BLaER1 treated with 17β-estradiol and CSF1 and Interleukin-3, amounts not matched to agents 10 nM and 100 nM (cell line): ENCODE data around the gene SLC30A10.
"Not testable (repeated sequence)": the region's sequence is repeated elsewhere in the genome, so short reads cannot be mapped to it uniquely, and the experiment has no call there.

Experiments
- H3K27ac ChIP-seq, 11 experiments: shearing (Covaris generic); formaldehyde crosslinking; 2 replicates each; pipeline ENCODE4 v1.8.1; 2022
- H3K27me3 ChIP-seq, 11 experiments: shearing (Covaris generic); formaldehyde crosslinking; 2 replicates each; pipeline ENCODE4 v1.8.1; 2022
- H3K36me3 ChIP-seq, 11 experiments: shearing (Covaris generic); formaldehyde crosslinking; 2 replicates each; pipeline ENCODE4 v1.8.1; 2022
- H3K4me1 ChIP-seq, 10 experiments: shearing (Covaris generic); formaldehyde crosslinking; 2 replicates each; pipeline ENCODE4 v1.8.1; 2022
- H3K4me2 ChIP-seq, 11 experiments: shearing (Covaris generic); formaldehyde crosslinking; 2 replicates each; pipeline ENCODE4 v1.8.1; 2022
- H3K4me3 ChIP-seq, 10 experiments: shearing (Covaris generic); formaldehyde crosslinking; 2 replicates each; pipeline ENCODE4 v1.8.1; 2022
- H3K9ac ChIP-seq, 11 experiments: shearing (Covaris generic); formaldehyde crosslinking; 2 replicates each; pipeline ENCODE4 v1.8.1; 2022
- H3K9me3 ChIP-seq, 11 experiments: shearing (Covaris generic); formaldehyde crosslinking; replicated peaks in 1 of 11; 2 replicates each; pipeline ENCODE4 v1.8.1; 2022
- H4K20me1 ChIP-seq, 11 experiments: shearing (Covaris generic); formaldehyde crosslinking; 2 replicates each; pipeline ENCODE4 v1.8.1; 2022
- Cebpa-rat ChIP-seq, 11 experiments: shearing (Covaris generic); IDR thresholded peaks; 2 replicates each; pipeline ENCODE4 v1.8.1; 2022

Gene SLC30A10

GRCh38 chr1:219954736-219955421 is 26.5 kb upstream of the SLC30A10 start:
- no peaks in the 10 kb centered on the region for H4K20me1 ChIP-seq
- H3K27me3 ChIP-seq, result peaks cover 0 to 11% (median 0%) of the 10 kb centered on the region in 11 experiments; a peak in 2 of 22 replicates
- H3K27ac ChIP-seq, result no peak overlapping the region
- no peak for TF ChIP-seq Cebpa-rat (IDR thresholded peaks at IDR 0.05)
- no peaks in the 10 kb centered on the region for H3K9me3 ChIP-seq
- H3K4me3 ChIP-seq, result no peak overlapping the region
- no peak overlapping the region for H3K9ac ChIP-seq
- no peaks in the 10 kb centered on the region for H3K4me1 ChIP-seq
- H3K36me3 ChIP-seq, result no peaks in the 10 kb centered on the region
- H3K4me2 ChIP-seq, result no peak overlapping the region

DNA sequence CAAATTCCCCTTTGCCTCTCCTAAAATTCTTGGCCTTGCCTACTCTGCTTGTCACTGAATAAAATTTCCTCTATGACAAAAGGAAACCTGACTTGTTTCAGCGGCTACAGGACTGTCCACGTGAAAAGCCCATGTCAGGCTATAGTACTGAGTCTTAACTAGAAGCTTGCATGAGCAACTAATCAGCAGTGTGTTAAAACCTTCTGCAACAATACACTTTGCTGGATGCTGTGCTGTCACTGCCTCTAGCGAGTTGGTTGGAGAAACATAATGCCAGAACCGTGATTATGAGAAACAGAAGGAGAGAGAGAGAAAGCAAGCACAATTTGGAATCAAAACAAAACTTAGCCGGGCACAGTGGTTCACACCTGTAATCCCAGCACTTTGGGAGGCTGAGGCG is 25.7 kb upstream of the SLC30A10 start:
- Histone ChIP-seq H3K36me3 (no peaks in the 10 kb centered on the region), H3K4me2 (no peak overlapping the region), H3K27me3 (peaks cover 0 to 13% (median 0%) of the 10 kb centered on the region in 11 experiments; a peak in 2 of 22 replicates), H3K4me3 (no peak overlapping the region), H3K27ac (no peak overlapping the region), H3K4me1 (no peaks in the 10 kb centered on the region), H3K9me3 (no peaks in the 10 kb centered on the region), H3K9ac (no peak overlapping the region), H4K20me1 (no peaks in the 10 kb centered on the region)
- no peak for TF ChIP-seq Cebpa-rat (IDR thresholded peaks at IDR 0.05)

DNA sequence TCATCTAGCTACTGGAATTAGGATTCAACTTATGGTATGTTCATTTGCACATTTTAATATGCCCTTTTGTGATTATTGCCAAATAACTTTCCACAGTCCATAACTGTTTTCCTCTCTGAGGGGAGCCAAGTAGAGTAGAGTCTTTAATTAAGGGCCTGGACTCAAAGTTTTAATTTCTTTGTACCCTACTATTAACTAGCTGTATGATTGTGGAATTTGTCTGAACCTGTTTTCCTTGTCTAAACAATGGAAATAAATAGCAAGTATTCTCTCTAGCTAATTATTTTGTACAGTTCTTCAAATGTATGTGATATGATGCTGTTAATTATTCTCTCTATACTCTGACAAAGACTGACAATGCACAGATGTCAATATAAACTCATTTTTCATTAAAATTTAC is 24.0 kb upstream of the SLC30A10 start:
- TF ChIP-seq Cebpa-rat (IDR thresholded peaks at IDR 0.05), result no peak

DNA sequence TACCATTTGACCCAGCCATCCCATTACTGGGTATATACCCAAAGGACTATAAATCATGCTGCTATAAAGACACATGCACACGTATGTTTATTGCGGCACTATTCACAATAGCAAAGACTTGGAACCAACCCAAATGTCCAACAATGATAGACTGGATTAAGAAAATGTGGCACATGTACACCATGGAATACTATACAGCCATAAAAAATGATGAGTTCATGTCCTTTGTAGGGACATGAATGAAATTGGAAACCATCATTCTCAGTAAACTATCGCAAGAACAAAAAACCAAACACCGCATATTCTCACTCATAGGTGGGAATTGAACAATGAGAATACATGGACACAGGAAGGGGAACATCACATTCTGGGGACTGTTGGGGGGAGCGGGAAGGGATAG is 20.9 kb upstream of the SLC30A10 start:
- H3K9me3 ChIP-seq, H4K20me1 ChIP-seq, H3K9ac ChIP-seq, H3K4me3 ChIP-seq, H3K36me3 ChIP-seq, H3K4me2 ChIP-seq, H3K27ac ChIP-seq: not testable (repeated sequence)
- Histone ChIP-seq H3K27me3 (peaks cover 0 to 45% (median 0%) of the 10 kb centered on the region in 11 experiments; a peak in 8 of 22 replicates), H3K4me1 (peaks cover 4 to 12% (median 6%) of the 10 kb centered on the region in 10 experiments; a peak in 12 of 20 replicates)

More for the DNA sequence above, 24.0 kb upstream of the SLC30A10 start:
- H3K4me2 ChIP-seq, result no peak overlapping the region
- no peaks in the 10 kb centered on the region for H4K20me1 ChIP-seq
- H3K4me3 ChIP-seq, result no peak overlapping the region
- peaks cover 0 to 16% (median 0%) of the 10 kb centered on the region in 11 experiments; a peak in 4 of 22 replicates for H3K27me3 ChIP-seq
- no peaks in the 10 kb centered on the region for H3K36me3 ChIP-seq
- no peak overlapping the region for H3K27ac ChIP-seq
- no peaks in the 10 kb centered on the region for H3K4me1 ChIP-seq
- no peak overlapping the region for H3K9ac ChIP-seq
- peaks cover 0 to 4% (median 0%) of the 10 kb centered on the region in 11 experiments; a peak in 3 of 22 replicates for H3K9me3 ChIP-seq

GRCh38 chr1:219948766-219949165 is 20.4 kb upstream of the SLC30A10 start:
- Histone ChIP-seq H3K9me3 (peaks cover 0 to 12% (median 5%) of the 10 kb centered on the region in 11 experiments; a peak in 10 of 22 replicates), H3K27me3 (peaks cover 0 to 49% (median 0%) of the 10 kb centered on the region in 11 experiments; a peak in 8 of 22 replicates), H3K4me1 (peaks cover 4 to 12% (median 6%) of the 10 kb centered on the region in 10 experiments; a peak in 12 of 20 replicates)
- not testable (repeated sequence) for H3K4me3 ChIP-seq, H3K27ac ChIP-seq, H3K9ac ChIP-seq, H4K20me1 ChIP-seq, H3K36me3 ChIP-seq, H3K4me2 ChIP-seq

DNA sequence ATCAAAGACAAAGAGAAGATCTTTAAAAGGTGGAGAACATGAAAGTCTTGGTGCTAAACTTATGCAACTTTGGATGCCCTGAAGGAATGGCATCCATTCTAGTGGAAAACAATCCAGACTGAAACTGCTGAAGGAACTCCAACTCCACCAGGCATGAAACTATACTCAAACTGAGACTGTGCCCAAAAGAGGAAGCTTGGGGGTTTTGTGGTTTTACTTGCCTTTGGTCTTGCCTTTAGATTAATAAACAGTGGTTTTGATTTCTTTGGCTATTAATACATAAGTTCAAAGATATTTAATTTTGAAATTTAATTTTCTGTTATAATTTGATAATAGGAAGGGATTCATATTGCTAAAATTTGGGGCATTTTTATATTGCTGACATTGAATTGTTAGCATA is 17.4 kb upstream of the SLC30A10 start:
- TF ChIP-seq Cebpa-rat (IDR thresholded peaks at IDR 0.05), result no peak
- H3K9me3 ChIP-seq, result peaks cover 0 to 23% (median 12%) of the 10 kb centered on the region in 11 experiments; a peak in 14 of 22 replicates
- peak overlapping the region in 5 of 11 experiments; percentile 14 to 34 (median 20); a peak in 6 of 22 replicates for H3K4me2 ChIP-seq
- 0 out of 22 replicates have a peak, but pooled peaks cover 0 to 6% (median 0%) of the 10 kb centered on the region in 11 experiments for H4K20me1 ChIP-seq
- H3K36me3 ChIP-seq, result no peaks in the 10 kb centered on the region
- peaks cover 0 to 69% (median 0%) of the 10 kb centered on the region in 11 experiments; a peak in 8 of 22 replicates for H3K27me3 ChIP-seq
- no peak overlapping the region for H3K27ac ChIP-seq
- H3K4me1 ChIP-seq, result peaks cover 4 to 12% (median 6%) of the 10 kb centered on the region in 10 experiments; a peak in 12 of 20 replicates
- H3K4me3 ChIP-seq, result no peak overlapping the region
- H3K9ac ChIP-seq, result no peak overlapping the region

GRCh38 chr1:219941179-219942118 is 13.1 kb upstream of the SLC30A10 start:
- Histone ChIP-seq H3K27me3 (peaks cover 0 to 90% (median 0%) of the 10 kb centered on the region in 11 experiments; a peak in 8 of 22 replicates), H3K4me3 (no peak overlapping the region), H3K27ac (no peak overlapping the region), H3K4me2 (no peak overlapping the region), H3K36me3 (no peaks in the 10 kb centered on the region), H3K9me3 (peaks cover 0 to 27% (median 12%) of the 10 kb centered on the region in 11 experiments; a peak in 13 of 22 replicates), H4K20me1 (0 out of 22 replicates have a peak, but pooled peaks cover 0 to 2% (median 0%) of the 10 kb centered on the region in 11 experiments), H3K4me1 (peaks cover 4 to 23% (median 10%) of the 10 kb centered on the region in 10 experiments; a peak in 14 of 20 replicates), H3K9ac (no peak overlapping the region)
- TF ChIP-seq Cebpa-rat (IDR thresholded peaks at IDR 0.05), result no peak

DNA sequence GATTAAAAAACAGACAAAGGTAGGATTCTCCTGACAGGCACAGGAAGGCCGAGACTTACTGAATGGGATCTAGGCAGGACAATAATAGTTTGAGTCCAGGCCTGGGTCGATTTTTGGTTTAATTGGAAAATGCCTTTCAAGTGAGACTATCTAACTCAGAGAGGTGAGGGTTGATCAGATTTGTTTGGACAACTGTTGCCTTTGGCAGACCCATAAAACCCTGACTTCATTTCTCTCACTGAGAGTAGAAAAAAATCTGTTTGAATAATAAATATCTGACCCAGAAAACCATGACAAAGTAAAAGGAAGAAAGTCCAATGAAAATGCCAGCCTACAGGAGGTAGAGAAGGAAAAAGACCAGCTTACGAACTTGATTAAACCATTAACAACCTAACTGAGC is 12.3 kb upstream of the SLC30A10 start:
- H3K27me3 ChIP-seq, result peaks cover 0 to 92% (median 0%) of the 10 kb centered on the region in 11 experiments; a peak in 6 of 22 replicates
- no peak for TF ChIP-seq Cebpa-rat (IDR thresholded peaks at IDR 0.05)
- H3K9ac ChIP-seq, result no peak overlapping the region
- H3K27ac ChIP-seq, result no peak overlapping the region
- no peaks in the 10 kb centered on the region for H4K20me1 ChIP-seq
- no peak overlapping the region for H3K4me3 ChIP-seq
- H3K36me3 ChIP-seq, result no peaks in the 10 kb centered on the region
- H3K9me3 ChIP-seq, result peaks cover 0 to 27% (median 12%) of the 10 kb centered on the region in 11 experiments; a peak in 13 of 22 replicates
- H3K4me1 ChIP-seq, result peaks cover 0 to 16% (median 3%) of the 10 kb centered on the region in 10 experiments; a peak in 7 of 20 replicates
- H3K4me2 ChIP-seq, result no peak overlapping the region

- Histone ChIP-seq H4K20me1 (no peaks in the 10 kb centered on the region), H3K9ac (no peak overlapping the region)
Measured at GRCh38 chr1:219938706-219939105, 10.3 kb upstream of the SLC30A10 start.

GRCh38 chr1:219933763-219934162 is 5.4 kb upstream of the SLC30A10 start:
- H3K4me3 ChIP-seq, H3K36me3 ChIP-seq, H3K9me3 ChIP-seq, H4K20me1 ChIP-seq, H3K4me2 ChIP-seq, H3K9ac ChIP-seq, H3K27ac ChIP-seq: not testable (repeated sequence)
- Histone ChIP-seq H3K27me3 (peaks cover 0 to 25% (median 0%) of the 10 kb centered on the region in 11 experiments; a peak in 4 of 22 replicates), H3K4me1 (peaks cover 0 to 12% (median 0%) of the 10 kb centered on the region in 10 experiments; a peak in 2 of 20 replicates)

More at GRCh38 chr1:219938706-219939105, 10.3 kb upstream of the SLC30A10 start:
- no peaks in the 10 kb centered on the region for H3K36me3 ChIP-seq
- H3K4me2 ChIP-seq, result no peak overlapping the region; a peak in 1 of 22 replicates
- peaks cover 0 to 72% (median 0%) of the 10 kb centered on the region in 11 experiments; a peak in 6 of 22 replicates for H3K27me3 ChIP-seq
- H3K27ac ChIP-seq, result no peak overlapping the region
- TF ChIP-seq Cebpa-rat (IDR thresholded peaks at IDR 0.05), result no peak
- H3K4me1 ChIP-seq, result peaks cover 0 to 12% (median 0%) of the 10 kb centered on the region in 10 experiments; a peak in 2 of 20 replicates
- H3K9me3 ChIP-seq, result peaks cover 0 to 20% (median 10%) of the 10 kb centered on the region in 11 experiments; a peak in 13 of 22 replicates
- H3K4me3 ChIP-seq, result no peak overlapping the region
